A673 (cell line): ENCODE data around the gene SSR4. TPM values are rescaled to one million over a fixed set of nuclear protein-coding genes. Genes with fewer than 3 reads are reported as not detected.

Experiments used
- BruUV-seq: library from RNA; stranded (reverse); fragments of 400-500 nt; replicated peaks from 2 replicates; lab custom pipeline; 2021; lab: Mats Ljungman, UMichigan
- CTCF ChIA-PET: fragments of 300-600 bp; sonication (Branson Sonifier 250); formaldehyde crosslinking; loops from one replicate; lab custom pipeline; 2022; ENCODE audit warnings: antibody characterized with exemption; lab: Charles Lee
- POLR2A ChIA-PET: fragments of 300-600 bp; sonication (Branson Sonifier 250); formaldehyde crosslinking; loops from one replicate; lab custom pipeline; 2022; ENCODE audit warnings: antibody characterized with exemption; ENCODE audit not compliant: low non-redundant PET; lab: Charles Lee
- DNase-seq: peaks from one replicate; pipeline ENCODE4 v3.0.0-alpha.2; 2015; ENCODE audit warnings: low spot score
- H3K27ac ChIP-seq: fragments of 200-600 bp; sonication (generic); 2 replicates; pipeline ENCODE4 v1.5.1; 2016; ENCODE audit warnings: mixed run types, low read depth, mild to moderate bottlenecking, mixed read lengths, antibody characterized with exemption, low read length; ENCODE audit not compliant: poor library complexity, severe bottlenecking
- H3K27me3 ChIP-seq: fragments of 200-600 bp; sonication (generic); replicated peaks from 2 replicates; pipeline ENCODE4 v1.6.1; 2017; ENCODE audit warnings: mixed run types, low read depth, mild to moderate bottlenecking, mixed read lengths, antibody characterized with exemption, low read length; ENCODE audit not compliant: insufficient read depth, poor library complexity
- H3K36me3 ChIP-seq: fragments of 200-600 bp; sonication (generic); 2 replicates; pipeline ENCODE4 v1.6.1; 2016; ENCODE audit warnings: mixed run types, mild to moderate bottlenecking, mixed read lengths, antibody characterized with exemption, low read length; ENCODE audit not compliant: insufficient read depth, poor library complexity, severe bottlenecking
- H3K4me1 ChIP-seq: fragments of 200-600 bp; sonication (generic); 2 replicates; pipeline ENCODE4 v1.6.1; 2017; ENCODE audit warnings: mixed run types, mild to moderate bottlenecking, mixed read lengths, antibody characterized with exemption, low read length; ENCODE audit not compliant: insufficient read depth, poor library complexity, severe bottlenecking
- H3K4me3 ChIP-seq: fragments of 200-600 bp; sonication (generic); 2 replicates; pipeline ENCODE4 v1.5.1; 2016; ENCODE audit warnings: low read depth, mixed run types, mild to moderate bottlenecking, mixed read lengths, low read length; ENCODE audit not compliant: poor library complexity, severe bottlenecking
- H3K9me3 ChIP-seq: fragments of 200-600 bp; sonication (generic); 2 replicates; pipeline ENCODE4 v1.6.1; 2016; ENCODE audit warnings: mixed run types, low read depth, mild to moderate bottlenecking, mixed read lengths, antibody characterized with exemption, low read length; ENCODE audit not compliant: poor library complexity, severe bottlenecking
- EZH2 ChIP-seq: fragments of 200-600 bp; sonication (generic); IDR thresholded peaks from 2 replicates; pipeline ENCODE4 v1.6.1; 2017; ENCODE audit warnings: borderline replicate concordance, low read depth, mild to moderate bottlenecking, mixed read lengths, antibody characterized with exemption, low read length; ENCODE audit not compliant: poor library complexity, severe bottlenecking
- intact Hi-C: fragments of 100-400 bp; cut with micrococcal nuclease; formaldehyde crosslinking; loops from one replicate; pipeline ENCODE4 v1.10.0; 2022; ENCODE audit not compliant: unreplicated experiment
- total RNA-seq: library from RNA; stranded (reverse); gene quantifications from 2 replicates; pipeline ENCODE4 v1.2.3, GENCODE V29; 2021
- TF ChIP-seq, protein P1 (sequence below): fragments of 300-800, 200-600 bp; sonication (generic); conservative IDR thresholded peaks from 2 replicates; pipeline ENCODE4 v1.5.1; 2017; ENCODE audit warnings: low read depth, mild to moderate bottlenecking, antibody characterized with exemption, low read length, moderate library complexity, mixed read lengths

Gene SSR4
- total RNA-seq, 1 experiment from 2014 or later = 214 TPM

- Histone ChIP-seq H3K36me3 (no peaks in the 10 kb centered on the region), H3K27ac (no peak overlapping the region), H3K9me3 (no peaks in the 10 kb centered on the region), H3K4me3 (no peak overlapping the region), H3K4me1 (no peaks in the 10 kb centered on the region), H3K27me3 (no peaks in the 10 kb centered on the region)
- ChIA-PET POLR2A (no interaction called here), CTCF (no interaction called here)
- no peak for DNase-seq
- intact Hi-C loops = no loop called here
- no peak for TF ChIP-seq EZH2
- TF ChIP-seq, protein P1, sequence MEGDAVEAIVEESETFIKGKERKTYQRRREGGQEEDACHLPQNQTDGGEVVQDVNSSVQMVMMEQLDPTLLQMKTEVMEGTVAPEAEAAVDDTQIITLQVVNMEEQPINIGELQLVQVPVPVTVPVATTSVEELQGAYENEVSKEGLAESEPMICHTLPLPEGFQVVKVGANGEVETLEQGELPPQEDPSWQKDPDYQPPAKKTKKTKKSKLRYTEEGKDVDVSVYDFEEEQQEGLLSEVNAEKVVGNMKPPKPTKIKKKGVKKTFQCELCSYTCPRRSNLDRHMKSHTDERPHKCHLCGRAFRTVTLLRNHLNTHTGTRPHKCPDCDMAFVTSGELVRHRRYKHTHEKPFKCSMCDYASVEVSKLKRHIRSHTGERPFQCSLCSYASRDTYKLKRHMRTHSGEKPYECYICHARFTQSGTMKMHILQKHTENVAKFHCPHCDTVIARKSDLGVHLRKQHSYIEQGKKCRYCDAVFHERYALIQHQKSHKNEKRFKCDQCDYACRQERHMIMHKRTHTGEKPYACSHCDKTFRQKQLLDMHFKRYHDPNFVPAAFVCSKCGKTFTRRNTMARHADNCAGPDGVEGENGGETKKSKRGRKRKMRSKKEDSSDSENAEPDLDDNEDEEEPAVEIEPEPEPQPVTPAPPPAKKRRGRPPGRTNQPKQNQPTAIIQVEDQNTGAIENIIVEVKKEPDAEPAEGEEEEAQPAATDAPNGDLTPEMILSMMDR = no peak
- BruUV-seq = no TSS peak
These were observed 7.8 kb upstream of the SSR4 start for GRCh38 chrX:153786669-153787068.

- BruUV-seq = no TSS peak
- Histone ChIP-seq H3K27me3 (no peaks in the 10 kb centered on the region), H3K4me1 (no peaks in the 10 kb centered on the region), H3K27ac (no peak overlapping the region), H3K36me3 (no peaks in the 10 kb centered on the region), H3K4me3 (no peak overlapping the region), H3K9me3 (no peaks in the 10 kb centered on the region)
- intact Hi-C loops = no loop called here
- ChIA-PET CTCF (no interaction called here), POLR2A (no interaction called here)
- TF ChIP-seq, protein P1 = no peak
- TF ChIP-seq EZH2 = no peak
- no peak for DNase-seq
These were observed 4.8 kb upstream of the SSR4 start for GRCh38 chrX:153789654-153790053.

DNA sequence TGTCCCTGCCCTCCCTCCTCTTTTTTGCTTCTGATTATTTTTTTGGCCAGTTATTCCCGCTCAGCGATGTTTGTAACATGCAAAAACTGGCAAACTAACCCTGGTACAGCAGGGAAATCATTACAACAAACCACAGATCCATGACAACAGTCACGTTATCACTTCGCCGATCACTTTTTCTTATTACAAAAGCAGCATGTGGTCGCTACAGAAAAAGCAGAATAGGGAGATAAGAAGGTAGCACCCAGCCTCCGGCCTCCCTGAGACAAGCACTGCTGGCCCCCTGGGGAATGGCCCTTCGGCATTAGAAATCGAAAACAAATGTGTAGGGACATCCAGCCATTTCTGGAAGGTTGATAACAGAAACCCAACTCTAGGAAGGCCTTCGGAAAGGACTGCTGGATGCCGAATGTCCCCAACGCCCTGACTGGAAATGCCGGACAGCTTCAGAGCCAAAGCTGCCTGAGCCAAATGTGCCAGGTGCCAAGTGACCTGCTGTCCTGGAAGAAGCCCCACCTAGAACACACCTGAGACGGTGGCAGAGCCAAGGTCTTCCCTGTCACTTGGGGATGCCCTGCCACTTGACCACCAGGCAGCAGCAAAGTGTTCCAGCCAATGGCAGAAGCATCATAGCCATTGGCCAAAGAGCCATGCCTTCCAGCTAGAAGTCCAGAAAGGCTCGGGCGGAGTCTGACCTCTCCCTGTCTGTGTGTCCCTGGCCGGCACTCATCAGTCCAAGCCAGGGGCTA is 3.2 kb upstream of the SSR4 start:
- TF ChIP-seq, protein P1 = no peak
- no peak for TF ChIP-seq EZH2
- ChIA-PET POLR2A (no interaction called here), CTCF (no interaction called here)
- no TSS peak for BruUV-seq
- Histone ChIP-seq H3K9me3 (no peaks in the 10 kb centered on the region), H3K4me3 (no peak overlapping the region), H3K27ac (no peak overlapping the region), H3K27me3 (no peaks in the 10 kb centered on the region), H3K4me1 (no peaks in the 10 kb centered on the region), H3K36me3 (peaks cover 2% of the 10 kb centered on the region)
- intact Hi-C loops = no loop called here
- DNase-seq = no peak
